PC-3 (cell line): ENCODE data around the gene ZBTB16. TPM values are rescaled to one million over a fixed set of nuclear protein-coding genes. Genes with fewer than 3 reads are reported as not detected.

ENCODE experiments used
- ATAC-seq: fragments of 200-7000 bp; cut with Tn5 transposase; 2 replicates; pipeline ENCODE4 v1.9.1; 2020; ENCODE audit warnings: mild to moderate bottlenecking, moderate library complexity
- BruUV-seq: library from RNA; stranded (reverse); fragments of 400-500 nt; replicated peaks from 2 replicates; lab custom pipeline; 2021; lab: Mats Ljungman, UMichigan
- CTCF ChIA-PET: fragments of 300-600 bp; sonication (Branson Sonifier 250); formaldehyde crosslinking; loops from one replicate; lab custom pipeline; 2022; ENCODE audit warnings: antibody characterized with exemption; lab: Charles Lee
- POLR2A ChIA-PET: fragments of 300-600 bp; sonication (Branson Sonifier 250); formaldehyde crosslinking; loops from one replicate; lab custom pipeline; 2022; ENCODE audit warnings: antibody characterized with exemption; ENCODE audit not compliant: unreplicated experiment; lab: Charles Lee
- DNase-seq: peaks from one replicate; pipeline ENCODE4 v3.0.0-alpha.2; 2015
- H2AFZ ChIP-seq: fragments of 300-600 bp; sonication (generic); 2 replicates; pipeline ENCODE4 v1.6.0; 2016; ENCODE audit warnings: antibody characterized with exemption, low read length
- H3F3A ChIP-seq: fragments of 300-600 bp; sonication (generic); one replicate; pipeline ENCODE4 v1.6.0; 2017; ENCODE audit warnings: antibody characterized with exemption, low read length, control low read depth, mild to moderate bottlenecking; ENCODE audit not compliant: unreplicated experiment
- H3K27ac ChIP-seq: fragments of 300-600 bp; sonication (generic); 2 replicates; pipeline ENCODE4 v1.5.1; 2016; ENCODE audit warnings: mild to moderate bottlenecking, low read length
- H3K27me3 ChIP-seq: fragments of 300-600 bp; sonication (generic); 2 replicates; pipeline ENCODE4 v1.6.1; 2016; ENCODE audit warnings: low read length, mixed read lengths
- H3K36me3 ChIP-seq: fragments of 300-600 bp; sonication (generic); 2 replicates; pipeline ENCODE4 v1.6.1; 2016; ENCODE audit warnings: low read depth, mixed run types, low read length, mixed read lengths
- H3K4me1 ChIP-seq: fragments of 300-600 bp; sonication (generic); 2 replicates; pipeline ENCODE4 v1.5.1; 2016; ENCODE audit warnings: low read length; ENCODE audit not compliant: insufficient read depth
- H3K4me2 ChIP-seq: fragments of 300-600 bp; sonication (generic); 2 replicates; pipeline ENCODE4 v1.6.0; 2016; ENCODE audit warnings: low read length
- H3K4me3 ChIP-seq: fragments of 300-600 bp; sonication (generic); 2 replicates; pipeline ENCODE4 v1.5.1; 2016; ENCODE audit warnings: mild to moderate bottlenecking, low read length, mixed read lengths
- H3K79me2 ChIP-seq: fragments of 300-600 bp; sonication (generic); 2 replicates; pipeline ENCODE4 v1.6.1; 2017; ENCODE audit warnings: low read length, mixed read lengths
- H3K9ac ChIP-seq: fragments of 300-600 bp; sonication (generic); 2 replicates; pipeline ENCODE4 v1.6.0; 2016; ENCODE audit warnings: mild to moderate bottlenecking, low read length
- H3K9me2 ChIP-seq: fragments of 300-600 bp; sonication (generic); replicated peaks from 2 replicates; pipeline ENCODE4 v1.6.1; 2016; ENCODE audit warnings: mixed run types, low read length, mixed read lengths
- H3K9me3 ChIP-seq: fragments of 300-600 bp; sonication (generic); 2 replicates; pipeline ENCODE4 v1.6.1; 2016; ENCODE audit warnings: low read length, mixed read lengths
- H4K20me1 ChIP-seq: fragments of 300-600 bp; sonication (generic); 2 replicates; pipeline ENCODE4 v1.6.1; 2016; ENCODE audit warnings: low read length, mixed read lengths
- CTCF ChIP-seq: fragments of 300-600 bp; sonication (generic); conservative IDR thresholded peaks from 2 replicates; pipeline ENCODE4 v1.5.1; 2017; ENCODE audit warnings: antibody characterized with exemption, low read depth, mild to moderate bottlenecking, low read length
- EZH2 ChIP-seq: fragments of 300-600 bp; sonication (generic); IDR thresholded peaks from one replicate; pipeline ENCODE4 v1.6.1; 2017; ENCODE audit warnings: antibody characterized with exemption, mild to moderate bottlenecking, low read length; ENCODE audit not compliant: unreplicated experiment
- EZH2phosphoT487 ChIP-seq: fragments of 300-600 bp; sonication (generic); IDR thresholded peaks from 2 replicates; pipeline ENCODE4 v1.6.1; 2018; ENCODE audit warnings: mild to moderate bottlenecking, antibody characterized with exemption, low read length, borderline replicate concordance
- intact Hi-C: fragments of 100-400 bp; cut with micrococcal nuclease; formaldehyde crosslinking; loops from 2 replicates; pipeline ENCODE4 v1.9.0; 2023
- total RNA-seq: library from RNA; depleted of rRNA; stranded (reverse); fragments of >200 nt; gene quantifications from 2 replicates; pipeline ENCODE4 v1.2.3, GENCODE V29; 2014

ZBTB16 gene
- total RNA-seq, 1 experiment from 2014 or later: not detected

- ChIA-PET POLR2A (no interaction called here), CTCF (interaction anchor here (0.8 kb wide), 1 partner anchor 11 kb away, joined by 5 read pairs; no protein-coding TSS in a partner anchor)
- no peak for ATAC-seq
- intact Hi-C loops: no loop called here
- Histone ChIP-seq H3K9ac (no peak overlapping the region), H3K4me1 (peaks cover 23% of the 10 kb centered on the region), H3K4me2 (no peak overlapping the region), H4K20me1 (no peaks in the 10 kb centered on the region), H3K4me3 (no peak overlapping the region), H3K27me3 (peaks cover 29% of the 10 kb centered on the region), H3K9me2 (no peaks in the 10 kb centered on the region), H3K79me2 (no peaks in the 10 kb centered on the region), H3K27ac (no peak overlapping the region), H3K36me3 (no peaks in the 10 kb centered on the region), H3F3A (no peaks in the 10 kb centered on the region), H3K9me3 (no peaks in the 10 kb centered on the region), H2AFZ (no peak overlapping the region)
- DNase-seq: no peak
- TF ChIP-seq EZH2phosphoT487: no peak
- no peak for TF ChIP-seq EZH2
- TF ChIP-seq CTCF: no peak
- no TSS peak for BruUV-seq
Measured at GRCh38 chr11:114278342-114279065, 219.0 kb downstream of the ZBTB16 start.

GRCh38 chr11:114279792-114280546, 220.5 kb downstream of the ZBTB16 start:
- Histone ChIP-seq H3F3A (no peaks in the 10 kb centered on the region), H3K4me1 (peaks cover 31% of the 10 kb centered on the region), H3K9ac (peak overlapping the region; percentile 4; the same call in 1 of the 2 replicates), H3K9me2 (no peaks in the 10 kb centered on the region), H4K20me1 (no peaks in the 10 kb centered on the region), H3K79me2 (no peaks in the 10 kb centered on the region), H3K4me3 (no peak overlapping the region), H3K4me2 (peak overlapping the region; percentile 26; the same call in 1 of the 2 replicates), H3K36me3 (no peaks in the 10 kb centered on the region), H3K27ac (peak overlapping the region; percentile 24), H2AFZ (0 out of 2 replicates have a peak overlapping the region, but pooled peaks have one; percentile 2), H3K27me3 (peaks cover 14% of the 10 kb centered on the region), H3K9me3 (no peaks in the 10 kb centered on the region)
- intact Hi-C loops: loop anchor here (1.0 to 10.0 kb wide), 6 partner anchors 37 to 305 kb away; partner anchors contain the start of gene REXO2
- BruUV-seq: no TSS peak
- ChIA-PET POLR2A (no interaction called here), CTCF (no interaction called here)
- no peak for TF ChIP-seq CTCF
- TF ChIP-seq EZH2phosphoT487: no peak
- no peak for TF ChIP-seq EZH2
- DNase-seq (peak; percentile 75), ATAC-seq (peak; percentile 76)
